T-helper 2 cell treated with Interferon-gamma antibody and Interleukin-4, amounts not matched to agents 100 ng/mL and 5 ng/mL, for 36 hours (primary cell): ENCODE data around the gene F8A3. TPM values are rescaled to one million over a fixed set of nuclear protein-coding genes. Genes with fewer than 3 reads are reported as not detected.
"Not testable (repeated sequence)": the region's sequence is repeated elsewhere in the genome, so short reads cannot be mapped to it uniquely, and the experiment has no call there.

Source experiments
- intact Hi-C: fragments of 100-400 bp; cut with micrococcal nuclease; formaldehyde crosslinking; loops from one replicate; pipeline ENCODE4 v1.15.1; 2023
- total RNA-seq: library from RNA; stranded (reverse); gene quantifications from 2 replicates; pipeline ENCODE4 v1.2.3, GENCODE V29; 2022

The F8A3 gene
- total RNA-seq, result 25.3 and 29.6 TPM in 2 replicates

- intact Hi-C loops, result not testable (repeated sequence)
These were observed at the start of gene F8A3 for GRCh38 chrX:155458471-155458870. Gene F8A3 (minus strand): TSS chrX:155458620. CDS start chrX:155458600, 20 bp downstream.

GRCh38 chrX:155505296-155505695 is 46.9 kb upstream of the F8A3 start:
- intact Hi-C loops, result no loop called here

- intact Hi-C loops, result not testable (repeated sequence)
These were observed 36.7 kb upstream of the F8A3 start for GRCh38 chrX:155495134-155495533.

GRCh38 chrX:155491421-155491820 is 33.0 kb upstream of the F8A3 start:
- intact Hi-C loops, result not testable (repeated sequence)

GRCh38 chrX:155477136-155477535 is 18.7 kb upstream of the F8A3 start:
- intact Hi-C loops, result not testable (repeated sequence)

GRCh38 chrX:155466269-155466938 is 8.0 kb upstream of the F8A3 start:
- intact Hi-C loops, result not testable (repeated sequence)

GRCh38 chrX:155460501-155460900 is 2.1 kb upstream of the F8A3 start:
- intact Hi-C loops, result not testable (repeated sequence)

- intact Hi-C loops, result not testable (repeated sequence)
These were observed 516 bp downstream of the F8A3 start for GRCh38 chrX:155457761-155458447.

- intact Hi-C loops, result no loop called here
These were observed 17.3 kb downstream of the F8A3 start for GRCh38 chrX:155441097-155441496.

GRCh38 chrX:155435744-155436112 is 22.7 kb downstream of the F8A3 start:
- intact Hi-C loops, result no loop called here

GRCh38 chrX:155434906-155435743 is 23.3 kb downstream of the F8A3 start:
- intact Hi-C loops, result no loop called here

- intact Hi-C loops, result no loop called here
These were observed 40.7 kb downstream of the F8A3 start for GRCh38 chrX:155417769-155418168.

Other genes with a start within 250 kb of the F8A3 start
- gene VBP1, start 242.2 kb downstream of the F8A3 start, total RNA-seq, result 63.8 and 69.1 TPM in 2 replicates
- 8.4 and 8.7 TPM in 2 replicates for gene RAB39B, start 194.1 kb downstream of the F8A3 start, total RNA-seq
- 0.52 and 1.1 TPM in 2 replicates for gene CLIC2, start 124.0 kb downstream of the F8A3 start, total RNA-seq
- gene F8A2, start 76.5 kb downstream of the F8A3 start, total RNA-seq, result not detected in 2 replicates
- gene SPRY3, start 154.0 kb upstream of the F8A3 start, total RNA-seq, result 0.50 and 0.52 TPM in 2 replicates
- 9.5 and 10.3 TPM in 2 replicates for gene TMLHE, start 154.3 kb upstream of the F8A3 start, total RNA-seq